ENCODE measurements around the gene BDH1.
"Not testable (repeated sequence)": the region's sequence is repeated elsewhere in the genome, so short reads cannot be mapped to it uniquely, and the experiment has no call there.

The BDH1 gene

GRCh38 chr3:197590313-197590962 is 34.7 kb upstream of the BDH1 start:
- Histone ChIP-seq H3K27me3 (ENCODE audit: low read depth, low read length) (no peaks in the 10 kb centered on the region), H3K36me3 (replicated peaks; ENCODE audit: low read depth, low read length) (no peaks in the 10 kb centered on the region), H3K4me1 (ENCODE audit: low read length) (no peaks in the 10 kb centered on the region), H3K9me3 (ENCODE audit: insufficient read depth, low read length) (no peaks in the 10 kb centered on the region), H2AFZ (ENCODE audit: low read depth, low read length) (no peak overlapping the region), H3K4me2 (ENCODE audit: low read length) (no peak overlapping the region), H4K20me1 (ENCODE audit: insufficient read depth, low read length) (no peaks in the 10 kb centered on the region), H3K79me2 (ENCODE audit: low read length) (no peaks in the 10 kb centered on the region), H3K4me3 (ENCODE audit: low read length) (no peak overlapping the region), H3K9ac (ENCODE audit: low read length) (no peak overlapping the region), H3K27ac (ENCODE audit: low read length) (no peak overlapping the region)
- TF ChIP-seq CTCF (IDR thresholded peaks at IDR 0.05; ENCODE audit: low read depth, low read length) (no peak), EZH2phosphoT487 (IDR thresholded peaks at IDR 0.05; ENCODE audit: low read depth) (no peak)

- H4K20me1 ChIP-seq (ENCODE audit: insufficient read depth, low read length): no peaks in the 10 kb centered on the region
Observed at GRCh38 chr3:197589545-197589944, 33.8 kb upstream of the BDH1 start.

GRCh38 chr3:197586768-197587167 is 31.0 kb upstream of the BDH1 start:
- H3K79me2 ChIP-seq (ENCODE audit: low read length); H3K36me3 ChIP-seq (replicated peaks; ENCODE audit: low read depth, low read length); H3K27ac ChIP-seq (ENCODE audit: low read length); H2AFZ ChIP-seq (ENCODE audit: low read depth, low read length); H3K27me3 ChIP-seq (ENCODE audit: low read depth, low read length); H3K9ac ChIP-seq (ENCODE audit: low read length); H4K20me1 ChIP-seq (ENCODE audit: insufficient read depth, low read length); H3K4me2 ChIP-seq (ENCODE audit: low read length); H3K9me3 ChIP-seq (ENCODE audit: insufficient read depth, low read length); H3K4me3 ChIP-seq (ENCODE audit: low read length); H3K4me1 ChIP-seq (ENCODE audit: low read length): not testable (repeated sequence)

More at GRCh38 chr3:197589545-197589944, 33.8 kb upstream of the BDH1 start:
- TF ChIP-seq EZH2phosphoT487 (IDR thresholded peaks at IDR 0.05; ENCODE audit: low read depth) (no peak), CTCF (IDR thresholded peaks at IDR 0.05; ENCODE audit: low read depth, low read length) (no peak)
- Histone ChIP-seq H2AFZ (ENCODE audit: low read depth, low read length) (no peak overlapping the region), H3K4me1 (ENCODE audit: low read length) (no peaks in the 10 kb centered on the region), H3K9me3 (ENCODE audit: insufficient read depth, low read length) (no peaks in the 10 kb centered on the region), H3K79me2 (ENCODE audit: low read length) (no peaks in the 10 kb centered on the region), H3K9ac (ENCODE audit: low read length) (no peak overlapping the region), H3K36me3 (replicated peaks; ENCODE audit: low read depth, low read length) (no peaks in the 10 kb centered on the region), H3K4me2 (ENCODE audit: low read length) (no peak overlapping the region), H3K27ac (ENCODE audit: low read length) (no peak overlapping the region), H3K27me3 (ENCODE audit: low read depth, low read length) (no peaks in the 10 kb centered on the region), H3K4me3 (ENCODE audit: low read length) (no peak overlapping the region)

GRCh38 chr3:197586181-197586580 is 30.4 kb upstream of the BDH1 start:
- H3K36me3 ChIP-seq (replicated peaks; ENCODE audit: low read depth, low read length): no peaks in the 10 kb centered on the region
- H3K9ac ChIP-seq (ENCODE audit: low read length): no peak overlapping the region

More at GRCh38 chr3:197586181-197586580, 30.4 kb upstream of the BDH1 start:
- TF ChIP-seq EZH2phosphoT487 (IDR thresholded peaks at IDR 0.05; ENCODE audit: low read depth): no peak
- no peak for TF ChIP-seq CTCF (IDR thresholded peaks at IDR 0.05; ENCODE audit: low read depth, low read length)
- Histone ChIP-seq H3K27me3 (ENCODE audit: low read depth, low read length) (no peaks in the 10 kb centered on the region), H3K4me2 (ENCODE audit: low read length) (no peak overlapping the region), H3K27ac (ENCODE audit: low read length) (no peak overlapping the region), H3K4me1 (ENCODE audit: low read length) (no peaks in the 10 kb centered on the region), H3K79me2 (ENCODE audit: low read length) (no peaks in the 10 kb centered on the region), H4K20me1 (ENCODE audit: insufficient read depth, low read length) (no peaks in the 10 kb centered on the region), H3K4me3 (ENCODE audit: low read length) (no peak overlapping the region), H2AFZ (ENCODE audit: low read depth, low read length) (no peak overlapping the region), H3K9me3 (ENCODE audit: insufficient read depth, low read length) (no peaks in the 10 kb centered on the region)

All from OCI-LY3 (cell line).